T-helper 22 cell (primary cell): ENCODE data around the gene NR2F1-AS1.
"Not testable (repeated sequence)": the region's sequence is repeated elsewhere in the genome, so short reads cannot be mapped to it uniquely, and the experiment has no call there.

Experiments
- DNase-seq: peaks from one replicate; pipeline ENCODE4 v3.0.0-alpha.2; 2020; ENCODE audit warnings: low read depth

Gene NR2F1-AS1

DNA sequence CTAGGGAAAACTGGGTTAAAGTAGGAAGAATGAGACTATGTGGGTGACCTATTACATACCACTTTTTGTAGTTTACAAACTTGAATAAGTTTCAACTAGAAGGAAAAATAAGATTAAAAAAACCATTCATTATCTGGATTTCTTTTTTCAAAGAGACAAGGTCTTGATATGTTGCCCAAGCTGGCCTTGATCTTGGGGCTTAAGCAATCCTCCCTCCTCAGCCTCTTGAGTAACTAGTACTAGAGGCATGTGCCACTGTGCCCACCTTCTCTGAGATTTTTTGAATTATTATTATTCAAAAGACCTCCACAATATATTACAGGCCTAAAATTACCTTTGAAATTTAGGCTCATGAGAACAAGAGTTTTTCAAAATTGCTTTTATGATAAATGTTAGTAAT, 63.2 kb downstream of the NR2F1-AS1 start:
- no peak for DNase-seq

DNA sequence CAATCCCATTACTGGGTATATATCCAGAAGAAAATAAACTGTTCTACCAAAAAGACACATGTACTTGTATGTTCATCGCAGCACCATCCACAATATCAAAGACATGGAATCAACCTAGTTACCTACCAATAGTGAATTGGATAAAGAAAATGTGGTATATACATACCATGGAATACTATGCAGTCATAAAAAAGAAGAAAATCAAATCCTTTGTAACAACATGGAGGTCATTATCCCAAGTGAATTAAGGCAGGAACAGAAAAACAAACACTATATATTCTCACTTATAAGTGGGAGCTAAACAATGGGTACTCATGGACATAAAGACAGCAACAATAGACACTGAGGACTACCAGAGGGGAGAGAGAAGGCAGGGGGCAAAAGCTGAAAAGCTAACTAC, 67.7 kb downstream of the NR2F1-AS1 start:
- no peak for DNase-seq

DNA sequence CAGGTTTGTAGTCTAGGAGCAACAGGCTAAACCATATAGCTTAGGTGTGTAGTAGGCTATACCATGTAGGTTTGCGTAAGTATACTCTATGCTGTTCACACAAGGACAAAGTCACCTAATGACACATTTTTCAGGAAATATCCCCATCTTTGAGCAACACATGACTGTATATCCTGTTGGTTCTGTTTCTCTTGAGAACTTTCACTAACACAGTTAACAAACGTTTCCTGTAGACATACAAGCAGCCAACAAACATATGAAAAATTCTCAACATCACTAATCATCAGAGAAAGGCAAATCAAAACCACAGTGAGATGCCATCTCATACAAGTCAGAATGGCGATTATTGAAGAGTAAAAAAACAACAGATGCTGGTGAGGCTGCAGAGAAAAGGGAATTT, 68.2 kb downstream of the NR2F1-AS1 start:
- DNase-seq: no peak

DNA sequence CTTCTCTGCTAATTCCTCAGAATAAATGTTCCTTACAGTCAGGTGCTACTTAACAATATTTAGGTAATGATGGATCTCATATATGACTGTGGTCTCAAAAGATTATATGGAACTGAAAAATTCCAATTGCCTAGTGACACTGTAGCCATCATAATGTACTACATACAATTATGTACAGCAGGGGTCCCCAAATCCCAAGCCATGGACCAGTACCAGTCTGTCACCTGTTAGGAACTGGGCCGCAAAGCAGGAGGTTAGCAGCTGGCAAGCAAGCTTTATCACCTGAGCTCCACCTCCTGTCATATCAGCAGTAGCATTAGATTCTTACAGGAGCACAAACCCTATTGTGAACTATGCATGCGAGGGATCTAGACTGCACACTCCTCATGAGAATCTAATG, 69.6 kb downstream of the NR2F1-AS1 start:
- DNase-seq: no peak

DNA sequence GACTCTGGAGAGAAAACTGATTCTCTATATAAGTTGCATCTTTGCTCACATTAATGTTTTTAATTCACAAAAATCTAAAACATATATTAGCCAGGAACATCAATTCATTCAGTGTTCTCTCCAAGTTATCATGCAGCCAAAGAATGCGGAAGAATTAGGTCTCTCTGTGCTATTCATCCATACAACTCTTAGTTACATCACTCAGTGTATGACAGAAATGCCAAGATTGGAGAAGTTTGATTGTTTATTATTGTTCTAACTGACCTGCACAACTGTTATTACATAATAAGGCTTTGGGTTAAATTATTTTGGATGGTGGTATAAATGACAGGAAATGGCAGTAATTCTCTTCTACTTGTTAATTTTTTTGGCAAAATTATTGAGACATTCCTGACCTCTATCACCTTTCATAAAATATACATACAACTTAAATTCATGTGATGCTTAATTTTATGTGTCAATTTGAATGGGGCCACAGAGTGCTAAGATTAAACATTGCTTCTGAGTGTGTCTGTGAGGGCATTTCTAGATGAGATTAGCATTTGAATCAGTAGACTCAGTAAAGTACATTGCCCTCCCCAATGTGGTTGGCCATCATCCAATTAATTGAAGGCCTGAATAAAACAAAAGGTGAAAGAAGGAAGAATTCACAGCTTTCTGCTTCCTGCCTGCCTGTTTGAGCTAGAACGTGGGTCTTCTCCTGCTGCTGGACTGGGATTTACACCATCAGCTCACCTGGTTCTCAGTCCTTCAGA, 70.2 kb downstream of the NR2F1-AS1 start:
- no peak for DNase-seq

DNA sequence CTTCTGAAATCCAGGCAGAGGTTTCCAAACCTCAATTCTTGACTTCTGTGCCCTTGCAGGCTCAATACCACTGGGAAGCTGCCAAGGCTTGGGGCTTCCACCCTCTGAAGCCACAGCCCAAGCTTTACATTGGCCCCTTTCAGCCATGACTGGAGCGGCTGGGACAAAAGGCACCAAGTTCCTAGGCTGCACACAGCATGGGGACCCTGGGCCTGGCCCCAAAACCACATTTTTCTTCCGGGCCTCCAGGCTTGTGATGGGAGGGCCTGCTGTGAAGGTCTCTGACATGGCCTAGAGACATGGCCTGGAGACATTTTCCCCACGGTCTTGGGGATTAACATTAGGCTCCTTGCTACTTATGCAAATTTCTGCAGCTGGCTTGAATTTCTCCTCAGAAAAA, 75.5 kb downstream of the NR2F1-AS1 start:
- not testable (repeated sequence) for DNase-seq

DNA sequence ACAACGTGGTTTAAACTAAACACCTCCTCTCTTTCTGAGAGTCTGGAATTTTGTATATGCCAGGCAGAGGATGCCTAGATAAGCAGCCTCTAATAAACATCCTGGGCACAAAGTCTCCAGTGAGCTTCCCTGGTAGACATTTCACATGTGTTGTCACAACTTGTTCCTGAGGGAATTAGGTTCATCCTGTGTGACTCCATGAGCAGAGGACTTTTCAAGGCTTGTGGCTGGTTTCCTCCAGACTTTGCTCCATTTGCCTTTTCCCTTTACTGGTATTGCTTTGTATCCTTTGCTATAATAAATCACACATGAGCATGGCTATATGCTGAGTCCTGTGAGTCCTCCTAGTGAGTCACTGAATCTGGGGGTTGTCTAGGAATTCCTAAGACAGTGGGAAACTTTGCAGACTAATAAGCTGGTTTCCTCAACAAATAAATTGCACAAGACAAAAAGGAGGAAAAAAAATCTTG, 77.4 kb downstream of the NR2F1-AS1 start:
- DNase-seq: no peak

DNA sequence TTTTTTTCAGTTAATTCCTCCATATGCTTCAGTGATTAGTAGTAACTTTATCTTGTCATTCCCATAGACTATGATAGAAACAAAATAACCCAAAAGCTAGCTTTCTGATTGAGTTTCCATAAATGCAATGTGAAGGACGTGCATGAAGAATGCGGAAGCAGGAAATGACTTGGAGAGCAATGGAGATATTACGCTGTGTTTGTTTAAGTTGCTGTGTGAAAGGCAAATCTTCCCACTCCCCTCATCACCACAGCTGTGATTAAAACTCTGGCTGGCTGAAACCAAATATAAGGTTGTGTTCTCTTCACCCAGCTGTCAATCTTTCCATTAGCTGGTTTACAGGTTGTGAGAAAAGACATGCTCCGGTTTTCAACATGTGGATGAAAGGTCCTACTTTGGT, 83.9 kb downstream of the NR2F1-AS1 start:
- no peak for DNase-seq

DNA sequence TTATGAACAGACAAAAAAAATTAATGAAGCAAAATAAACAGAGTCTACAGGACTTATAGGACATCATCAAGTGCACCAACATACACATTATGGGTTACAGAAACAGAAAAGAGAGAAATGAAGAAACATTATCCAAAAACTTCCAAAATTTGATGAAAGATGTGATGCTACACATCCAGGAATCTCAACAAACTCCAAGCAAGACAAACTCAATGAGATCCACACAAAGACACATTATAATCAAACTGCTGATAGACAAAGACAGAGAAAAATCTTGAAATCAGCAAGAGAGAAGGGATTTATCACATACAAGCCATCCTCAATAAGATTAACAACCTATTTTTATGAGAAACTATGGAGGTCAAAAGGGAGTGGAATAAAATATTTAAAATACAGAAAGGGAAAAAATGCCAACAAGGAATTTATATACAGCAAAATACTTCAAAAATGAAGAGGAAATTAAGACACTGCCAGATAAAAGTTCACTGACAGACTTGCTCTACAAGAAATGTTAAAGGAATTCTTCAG, 101.0 kb downstream of the NR2F1-AS1 start:
- no peak for DNase-seq

DNA sequence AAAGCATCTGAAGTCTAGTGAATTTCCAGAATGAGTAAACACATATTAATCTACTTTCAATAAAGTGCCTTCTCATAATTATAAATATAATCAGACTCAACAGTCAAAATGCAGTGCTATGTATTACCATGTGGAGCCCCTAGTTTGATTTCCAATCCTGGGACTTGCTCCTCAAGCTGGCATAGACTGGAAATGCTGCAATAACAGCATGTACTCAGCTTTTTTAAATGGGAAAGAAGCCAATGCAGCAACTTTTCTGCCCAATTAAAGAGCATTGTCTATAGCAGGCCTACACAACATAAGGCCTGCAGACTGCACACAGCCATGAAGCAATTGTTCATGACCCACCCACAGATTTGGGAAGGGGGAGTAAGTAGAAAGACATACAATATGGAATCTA, 103.2 kb downstream of the NR2F1-AS1 start:
- DNase-seq: no peak

DNA sequence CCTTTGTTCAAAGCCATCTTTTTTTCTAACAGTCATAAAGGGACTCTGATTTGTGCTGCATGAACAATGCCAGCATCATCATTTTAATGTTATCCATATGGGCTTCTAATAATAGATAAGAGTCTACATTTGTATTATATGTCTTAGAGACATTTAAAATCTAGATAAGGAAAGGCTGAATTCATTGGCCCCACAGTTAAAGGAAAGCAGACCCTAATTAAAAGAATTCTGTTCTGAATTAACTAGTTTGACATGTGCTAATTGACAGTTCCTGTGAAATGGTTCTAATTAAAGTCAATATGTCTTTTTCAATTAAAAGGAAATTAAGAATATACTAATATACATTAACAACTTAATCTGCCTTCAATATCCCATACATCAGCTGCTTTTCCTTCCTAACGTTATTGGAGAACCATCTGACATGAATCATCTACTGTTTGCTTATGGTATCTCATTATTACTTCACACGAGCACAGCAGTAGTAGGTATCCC, 104.7 kb downstream of the NR2F1-AS1 start:
- no peak for DNase-seq

DNA sequence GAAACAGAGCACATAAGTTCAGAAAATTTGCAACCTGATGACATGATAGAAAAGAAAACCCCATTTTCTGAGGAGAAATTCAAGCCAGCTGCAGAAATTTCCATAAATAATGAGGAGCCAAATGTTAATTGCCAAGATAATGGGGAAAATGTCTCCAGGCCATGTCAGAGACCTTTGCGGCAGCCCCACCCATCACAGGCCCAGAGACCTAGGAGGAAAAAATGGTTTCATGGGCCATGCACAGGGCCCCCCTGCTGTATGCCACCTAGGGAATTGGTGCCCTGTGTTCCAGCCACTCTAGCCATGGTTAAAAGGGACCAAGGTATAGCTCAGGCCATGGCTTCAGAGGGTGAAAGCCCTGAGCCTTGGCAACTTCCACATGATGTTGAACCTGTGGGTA, 118.1 kb downstream of the NR2F1-AS1 start:
- no peak for DNase-seq

DNA sequence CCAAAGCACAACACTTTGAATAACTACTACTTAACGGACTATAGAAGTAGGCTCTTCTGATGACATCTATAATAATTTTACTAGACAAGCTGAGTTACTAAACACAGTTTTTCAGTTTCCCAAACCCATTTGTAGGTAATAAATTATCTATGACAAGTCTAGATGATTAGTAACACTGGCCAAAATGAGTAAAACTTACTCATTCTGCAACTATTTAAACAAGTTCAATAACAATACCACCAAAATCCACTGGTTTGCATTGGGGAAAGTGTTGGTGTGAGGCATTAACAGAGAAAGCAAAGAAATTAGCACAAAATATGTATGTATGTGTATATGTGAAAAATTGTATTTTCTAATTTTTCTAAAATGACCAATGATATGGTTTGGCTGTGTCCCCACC, 119.3 kb downstream of the NR2F1-AS1 start:
- DNase-seq: no peak

DNA sequence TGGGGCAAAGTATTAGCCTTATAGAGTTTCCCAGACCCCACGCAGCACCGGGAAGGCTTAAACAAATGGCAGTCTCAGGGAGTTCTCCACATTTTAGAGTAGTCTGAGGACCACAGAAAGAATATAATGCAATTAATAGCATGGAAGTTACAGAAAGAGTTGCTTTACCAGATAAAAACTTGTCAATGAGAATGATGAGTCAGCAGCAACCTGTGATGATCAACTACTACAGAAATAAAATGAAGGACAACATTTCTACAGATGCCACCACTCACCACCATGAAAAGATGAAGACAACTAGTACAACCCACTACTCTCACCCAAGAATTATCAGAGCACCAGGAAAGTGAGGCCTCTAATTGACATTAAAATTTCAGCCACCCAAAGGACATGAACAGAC, 120.7 kb downstream of the NR2F1-AS1 start:
- no peak for DNase-seq

DNA sequence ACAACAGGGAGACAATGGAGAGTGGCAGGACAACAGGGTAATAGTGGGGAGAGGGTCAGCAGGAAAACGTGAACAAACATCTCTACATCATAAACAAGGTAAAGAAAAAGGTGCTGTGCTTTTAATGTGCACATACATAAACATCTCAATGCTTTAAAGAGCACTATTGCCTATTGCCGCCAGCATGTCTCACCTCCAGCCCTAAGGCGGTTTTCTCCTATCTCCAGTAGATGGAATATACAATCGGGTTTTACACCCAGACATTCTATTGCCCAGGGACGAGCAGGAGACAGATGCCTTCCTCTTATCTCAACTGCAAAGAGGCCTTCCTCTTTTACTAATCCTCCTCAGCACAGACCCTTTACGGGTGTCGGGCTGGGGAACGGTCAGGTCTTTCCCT, 124.2 kb downstream of the NR2F1-AS1 start:
- DNase-seq: not testable (repeated sequence)

DNA sequence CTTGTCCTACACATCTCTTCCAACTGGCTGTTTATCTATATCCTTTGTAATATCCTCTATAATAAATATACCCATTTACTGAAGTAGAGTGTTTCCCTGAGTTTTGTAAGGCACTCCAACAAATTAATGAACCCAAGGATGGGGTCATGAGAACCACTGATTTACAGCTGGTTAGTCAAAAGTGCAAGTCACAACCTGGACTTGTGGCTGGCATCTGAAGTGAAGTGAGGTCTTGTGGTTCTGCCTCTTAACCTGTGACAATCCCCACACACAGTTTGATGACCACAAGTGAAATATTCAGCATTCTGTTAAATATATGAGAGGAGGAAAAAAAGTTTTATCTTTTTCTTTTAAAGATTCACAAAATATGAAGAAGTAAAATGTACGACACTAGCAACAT, 126.1 kb downstream of the NR2F1-AS1 start:
- DNase-seq: no peak

DNA sequence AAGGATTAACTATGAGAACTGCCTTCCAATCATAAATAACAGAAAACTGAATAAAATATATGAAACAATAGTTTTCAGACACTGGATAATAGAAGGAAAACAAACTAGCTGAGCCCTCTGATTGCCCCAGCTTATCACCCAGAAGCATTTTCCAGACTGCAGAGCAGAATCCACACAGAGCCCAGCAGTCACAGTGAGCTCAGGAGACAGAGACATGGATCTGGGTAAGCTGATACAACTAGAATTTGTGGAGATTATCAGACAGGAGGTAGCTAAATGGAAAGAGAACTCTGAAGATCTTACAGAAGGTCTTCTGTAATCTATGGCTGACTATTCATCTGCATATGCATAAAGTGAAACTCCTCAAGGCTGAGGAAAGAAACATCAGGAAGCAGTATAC, 128.8 kb downstream of the NR2F1-AS1 start:
- no peak for DNase-seq

DNA sequence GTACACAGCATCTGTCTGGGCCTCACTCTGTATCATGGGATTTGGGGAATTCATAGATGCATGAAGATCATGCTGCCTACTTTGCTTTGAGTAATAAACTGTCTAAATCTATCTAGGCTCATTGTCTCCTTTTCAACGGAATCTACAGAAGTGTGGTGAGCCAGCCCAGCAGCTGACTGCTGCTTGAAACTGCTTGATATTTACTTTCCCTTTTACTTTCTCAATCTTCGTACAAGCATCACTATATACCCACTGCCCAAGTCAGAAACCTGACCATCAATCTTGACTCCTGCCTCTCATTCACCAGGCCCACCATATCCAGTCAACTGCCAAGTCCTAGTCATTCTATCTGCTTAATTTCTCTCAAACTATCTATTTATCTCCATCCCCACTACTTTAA, 142.9 kb downstream of the NR2F1-AS1 start:
- no peak for DNase-seq

DNA sequence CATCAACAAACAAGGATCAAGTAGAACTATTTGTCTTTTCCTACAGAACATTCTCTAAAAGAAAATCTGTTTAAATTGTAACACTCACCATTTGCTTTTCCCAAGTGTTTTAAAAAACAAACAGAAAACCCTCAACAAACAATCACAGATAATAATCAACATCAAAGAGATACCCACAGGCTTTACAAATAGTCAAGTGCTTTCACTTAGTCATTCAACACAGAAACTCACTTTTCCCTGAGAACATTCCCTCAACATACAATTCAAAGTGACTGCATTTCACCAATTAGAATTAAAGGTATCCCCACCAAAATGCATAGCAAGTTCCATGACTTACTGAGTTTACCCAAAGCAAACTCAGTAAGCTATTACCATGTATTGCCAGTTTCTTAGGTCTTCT, 144.9 kb downstream of the NR2F1-AS1 start:
- no peak for DNase-seq

DNA sequence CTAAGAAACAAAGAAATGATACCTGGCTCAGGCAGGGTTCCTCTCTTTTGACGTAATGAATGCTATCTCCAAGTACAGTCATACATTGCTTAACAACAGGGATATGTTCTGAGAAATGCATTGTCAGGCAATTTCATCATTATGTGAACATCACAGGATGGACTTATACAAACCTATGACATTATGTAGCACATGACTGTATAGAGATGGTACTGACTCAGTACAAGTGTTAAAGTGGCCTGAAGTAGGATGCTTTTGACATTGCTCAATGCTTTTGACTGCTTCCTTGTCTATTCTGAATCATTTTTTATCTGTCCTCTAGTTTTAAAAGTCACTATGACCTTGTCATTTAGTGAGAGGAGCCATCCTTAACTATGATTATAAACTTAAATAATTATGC, 147.6 kb downstream of the NR2F1-AS1 start:
- DNase-seq: no peak

DNA sequence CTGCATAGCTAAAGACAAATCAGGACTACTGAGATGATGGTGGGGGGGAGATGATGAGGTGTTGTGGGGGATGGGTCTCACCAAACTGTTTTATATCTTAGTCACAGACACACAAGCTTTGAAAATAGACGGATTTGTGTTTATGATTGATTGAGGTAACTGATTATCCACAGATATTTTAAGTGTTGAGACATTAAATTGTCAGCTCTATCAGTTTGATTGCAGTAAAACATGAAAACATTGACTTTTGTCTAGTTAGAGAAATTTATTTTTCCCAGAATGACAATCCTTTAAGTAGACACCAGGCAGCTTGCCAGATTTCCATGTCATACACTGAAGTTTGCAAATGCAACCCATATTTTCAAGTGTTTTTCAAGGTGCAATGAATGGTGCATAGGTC, 149.8 kb downstream of the NR2F1-AS1 start:
- no peak for DNase-seq

DNA sequence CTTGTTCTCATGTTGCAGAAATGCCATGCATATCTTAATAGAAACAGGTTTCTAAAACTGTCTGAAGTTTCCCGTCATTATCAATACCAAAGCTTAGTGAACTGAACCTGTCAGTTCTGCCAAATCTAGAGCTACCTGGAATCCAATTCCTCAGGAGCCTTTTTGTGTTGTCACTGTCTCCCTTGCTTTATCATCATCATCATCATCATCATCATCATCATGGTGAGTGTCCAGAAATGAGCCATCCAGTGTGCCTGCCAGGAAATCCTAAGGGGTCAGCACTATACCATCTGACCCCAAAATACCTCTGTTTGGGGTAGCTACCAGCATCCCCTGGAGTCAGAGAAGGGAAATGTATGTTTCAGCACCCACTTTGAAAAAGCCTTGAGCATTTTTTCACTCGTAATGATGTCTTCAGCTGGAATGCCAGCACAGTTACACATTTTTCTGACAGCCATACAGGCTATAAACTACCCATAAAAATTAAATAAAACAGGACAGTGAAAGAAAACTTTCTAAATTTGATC, 150.3 kb downstream of the NR2F1-AS1 start:
- DNase-seq: no peak

DNA sequence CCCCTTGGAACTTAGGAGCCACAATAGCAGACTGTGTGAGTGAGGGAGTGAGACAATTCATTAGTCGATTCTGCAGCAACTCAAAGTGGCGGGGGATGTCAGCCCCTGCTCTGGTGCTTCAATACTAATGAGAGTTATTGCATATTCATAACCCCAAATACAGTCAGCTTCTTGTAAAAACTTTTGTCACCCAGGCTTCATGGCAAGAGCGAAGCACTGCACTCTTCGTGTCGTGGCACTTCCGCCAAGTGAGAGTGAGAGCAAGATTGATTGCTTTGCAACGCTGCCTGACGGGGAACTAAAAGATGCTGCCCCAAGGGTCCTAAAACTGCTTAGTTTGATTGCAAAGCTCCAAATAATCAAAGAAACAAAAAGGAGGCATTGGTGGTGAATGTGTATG, 150.9 kb downstream of the NR2F1-AS1 start:
- DNase-seq: no peak

DNA sequence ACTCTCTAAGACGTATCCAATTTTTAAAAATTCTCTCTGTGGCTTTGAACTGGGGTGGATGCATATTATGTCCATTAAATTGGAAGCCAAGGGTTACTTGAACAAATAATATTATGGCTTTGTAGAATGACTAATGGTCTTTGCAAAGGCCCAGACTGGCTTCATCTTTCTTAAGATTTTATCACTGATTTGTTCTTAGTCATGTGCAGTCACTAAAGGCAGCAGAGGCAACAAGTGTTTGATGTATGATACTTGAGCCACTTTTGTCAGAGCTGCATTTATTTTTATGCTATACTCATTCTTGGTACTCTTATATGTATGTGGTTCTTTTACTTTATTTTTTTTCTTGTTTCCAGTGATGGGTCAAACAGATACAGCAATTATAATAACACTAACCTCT, 152.2 kb downstream of the NR2F1-AS1 start:
- DNase-seq: no peak
